ENCODE data around the gene PRRT2.

The PRRT2 gene

GRCh38 chr16:29863669-29863984, 51.6 kb downstream of the PRRT2 start:
- no peak for DNase-seq (ENCODE audit: low read depth)

- no peak for DNase-seq (ENCODE audit: low read depth)
These were observed 52.2 kb downstream of the PRRT2 start for GRCh38 chr16:29864205-29864604.
